ENCODE data around the gene CDK14. TPM values are rescaled to one million over a fixed set of nuclear protein-coding genes. Genes with fewer than 3 reads are reported as not detected.

CDK14 gene
- polyA plus RNA-seq, 3 donors: 1.7 to 2.5 (median 2.1) TPM

DNA sequence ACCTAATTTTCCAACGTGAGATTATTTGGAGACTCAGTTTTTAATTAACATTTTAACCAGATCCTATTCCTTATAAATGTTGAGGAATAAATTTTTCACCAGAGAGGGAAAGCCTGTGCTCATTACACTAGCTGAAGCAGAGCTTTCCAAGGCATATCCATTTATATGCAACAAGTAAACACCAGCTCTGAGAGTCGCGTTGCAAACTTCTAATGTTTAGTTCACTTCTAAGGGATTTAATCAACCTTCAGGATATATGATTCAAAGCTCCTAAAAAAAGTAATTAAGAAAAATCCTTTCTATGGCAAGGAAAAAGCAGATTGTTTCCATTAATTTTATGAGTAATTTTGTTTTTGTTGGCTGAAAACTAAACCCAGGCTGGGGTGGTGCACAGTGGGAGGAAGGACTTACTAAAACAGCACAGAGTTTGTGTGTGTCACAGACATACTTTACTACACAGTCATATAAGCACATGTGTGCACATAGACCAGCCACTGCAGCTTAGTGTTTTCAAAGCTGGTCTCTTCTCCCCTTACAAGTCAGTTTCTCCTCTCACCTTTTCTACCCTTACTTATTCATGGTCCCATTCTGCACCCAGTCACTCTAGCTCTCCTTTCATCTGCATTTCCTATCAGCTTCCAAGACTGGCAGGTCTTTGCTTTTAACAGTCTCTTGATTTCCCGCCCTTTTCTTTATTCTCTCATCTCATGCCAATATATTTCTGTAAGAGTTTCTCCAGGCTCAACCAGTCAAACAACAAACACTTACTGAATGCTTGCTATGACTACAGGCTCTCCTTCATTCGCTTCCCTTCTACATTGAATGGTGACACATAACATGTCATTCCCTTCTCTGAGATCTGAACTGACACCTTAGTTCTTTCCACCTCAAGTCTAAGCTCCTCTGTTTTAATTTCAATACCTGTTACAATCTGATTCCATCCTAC is 587.0 kb downstream of the CDK14 start:
- H2AFZ ChIP-seq (ENCODE audit: insufficient read depth, low read depth, low read length, poor library complexity, severe bottlenecking): no peak overlapping the region
- H3K27me3 ChIP-seq (ENCODE audit: control insufficient read depth in 2 of 2, insufficient read depth in 2 of 2, low read length in 2 of 2): no peaks in the 10 kb centered on the region
- Mint-ChIP-seq H3K36me3 (no peaks in the 10 kb centered on the region), H3K9me3 (peaks cover 0 to 4% (median 1%) of the 10 kb centered on the region in 7 donors), H3K27me3 (ENCODE audit: low read depth in 3 of 3) (peaks cover 0 to 2% (median 0%) of the 10 kb centered on the region in 3 donors), H3K4me1 (peaks cover 28% of the 10 kb centered on the region), H3K27ac (no peak overlapping the region), H3K4me3 (no peak overlapping the region)
- no peaks in the 10 kb centered on the region for H4K20me1 ChIP-seq (ENCODE audit: insufficient read depth, low read length)
- no peak overlapping the region for H3K9ac ChIP-seq (ENCODE audit: insufficient read depth, low read length, poor library complexity, severe bottlenecking)
- no peak overlapping the region for H3K4me2 ChIP-seq (replicated peaks; ENCODE audit: extremely low read depth, low read length, poor library complexity, severe bottlenecking)
- H3K9me3 ChIP-seq (replicated peaks in 1 of 2; ENCODE audit: control insufficient read depth in 1 of 2, insufficient read depth in 1 of 2, low read length in 2 of 2): no peaks in the 10 kb centered on the region
- intact Hi-C loops (cut with micrococcal nuclease): no loop called here
- H3K36me3 ChIP-seq (replicated peaks in 1 of 2; ENCODE audit: control insufficient read depth in 1 of 2, insufficient read depth in 2 of 2, low read length in 2 of 2): no peaks in the 10 kb centered on the region
- H3K79me2 ChIP-seq (ENCODE audit: insufficient read depth, low read length): no peaks in the 10 kb centered on the region
- TF ChIP-seq, protein P1, sequence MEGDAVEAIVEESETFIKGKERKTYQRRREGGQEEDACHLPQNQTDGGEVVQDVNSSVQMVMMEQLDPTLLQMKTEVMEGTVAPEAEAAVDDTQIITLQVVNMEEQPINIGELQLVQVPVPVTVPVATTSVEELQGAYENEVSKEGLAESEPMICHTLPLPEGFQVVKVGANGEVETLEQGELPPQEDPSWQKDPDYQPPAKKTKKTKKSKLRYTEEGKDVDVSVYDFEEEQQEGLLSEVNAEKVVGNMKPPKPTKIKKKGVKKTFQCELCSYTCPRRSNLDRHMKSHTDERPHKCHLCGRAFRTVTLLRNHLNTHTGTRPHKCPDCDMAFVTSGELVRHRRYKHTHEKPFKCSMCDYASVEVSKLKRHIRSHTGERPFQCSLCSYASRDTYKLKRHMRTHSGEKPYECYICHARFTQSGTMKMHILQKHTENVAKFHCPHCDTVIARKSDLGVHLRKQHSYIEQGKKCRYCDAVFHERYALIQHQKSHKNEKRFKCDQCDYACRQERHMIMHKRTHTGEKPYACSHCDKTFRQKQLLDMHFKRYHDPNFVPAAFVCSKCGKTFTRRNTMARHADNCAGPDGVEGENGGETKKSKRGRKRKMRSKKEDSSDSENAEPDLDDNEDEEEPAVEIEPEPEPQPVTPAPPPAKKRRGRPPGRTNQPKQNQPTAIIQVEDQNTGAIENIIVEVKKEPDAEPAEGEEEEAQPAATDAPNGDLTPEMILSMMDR (IDR thresholded peaks at IDR 0.05): no peak
- peaks cover 7 to 13% of the 10 kb centered on the region in 2 donors for H3K4me1 ChIP-seq (ENCODE audit: control insufficient read depth in 1 of 2, insufficient read depth in 2 of 2, low read length in 2 of 2)
- H3K27ac ChIP-seq (ENCODE audit: low read depth in 1 of 2, low read length in 2 of 2): no peak overlapping the region
- H3K4me3 ChIP-seq (replicated peaks in 1 of 3; ENCODE audit: low read depth in 2 of 3, low read length in 3 of 3): no peak overlapping the region
- DNase-seq: no peak
- 95% methylated on average over 2 of the region's 5 CpGs for WGBS (ENCODE audit: insufficient coverage)

DNA sequence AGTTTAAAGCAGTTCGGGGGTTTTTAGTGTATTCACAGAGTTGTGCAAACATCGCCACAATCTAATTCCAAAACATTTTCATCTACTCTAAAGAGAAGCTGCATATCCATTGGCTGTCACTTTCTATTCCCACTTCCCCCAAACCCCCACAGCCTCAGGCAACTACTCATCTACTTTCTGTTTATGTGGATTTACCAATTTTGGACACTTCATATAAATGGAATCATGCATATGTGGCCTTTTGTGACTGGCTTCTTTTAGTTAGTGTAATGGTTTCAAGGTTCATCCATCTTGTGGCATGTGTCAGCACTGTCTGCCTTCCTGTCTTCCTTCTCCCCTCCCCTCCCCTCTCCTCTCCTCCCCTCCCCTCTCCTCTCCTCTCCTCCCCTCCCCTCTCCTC is 589.6 kb downstream of the CDK14 start:
- Histone ChIP-seq H3K4me2 (replicated peaks; ENCODE audit: extremely low read depth, low read length, poor library complexity, severe bottlenecking) (no peak overlapping the region), H3K9ac (ENCODE audit: insufficient read depth, low read length, poor library complexity, severe bottlenecking) (no peak overlapping the region), H2AFZ (ENCODE audit: insufficient read depth, low read depth, low read length, poor library complexity, severe bottlenecking) (no peak overlapping the region), H3K9me3 (replicated peaks in 1 of 2; ENCODE audit: control insufficient read depth in 1 of 2, insufficient read depth in 1 of 2, low read length in 2 of 2) (no peaks in the 10 kb centered on the region), H4K20me1 (ENCODE audit: insufficient read depth, low read length) (no peaks in the 10 kb centered on the region), H3K4me1 (ENCODE audit: control insufficient read depth in 1 of 2, insufficient read depth in 2 of 2, low read length in 2 of 2) (peaks cover 0 to 5% of the 10 kb centered on the region in 2 donors), H3K27ac (ENCODE audit: low read depth in 1 of 2, low read length in 2 of 2) (no peak overlapping the region), H3K79me2 (ENCODE audit: insufficient read depth, low read length) (no peaks in the 10 kb centered on the region), H3K4me3 (replicated peaks in 1 of 3; ENCODE audit: low read depth in 2 of 3, low read length in 3 of 3) (no peak overlapping the region), H3K36me3 (replicated peaks in 1 of 2; ENCODE audit: control insufficient read depth in 1 of 2, insufficient read depth in 2 of 2, low read length in 2 of 2) (no peaks in the 10 kb centered on the region), H3K27me3 (ENCODE audit: control insufficient read depth in 2 of 2, insufficient read depth in 2 of 2, low read length in 2 of 2) (no peaks in the 10 kb centered on the region)
- H3K4me3 Mint-ChIP-seq: no peak overlapping the region
- H3K4me1 Mint-ChIP-seq: peaks cover 19% of the 10 kb centered on the region
- intact Hi-C loops (cut with micrococcal nuclease): no loop called here
- H3K27ac Mint-ChIP-seq: no peak overlapping the region
- WGBS (ENCODE audit: insufficient coverage): no CpG with 5 or more reads among the region's 2 CpGs
- H3K27me3 Mint-ChIP-seq (ENCODE audit: low read depth in 3 of 3): no peaks in the 10 kb centered on the region
- peaks cover 0 to 3% (median 0%) of the 10 kb centered on the region in 7 donors for H3K9me3 Mint-ChIP-seq
- DNase-seq: no peak
- H3K36me3 Mint-ChIP-seq: no peaks in the 10 kb centered on the region
- TF ChIP-seq, protein P1 (IDR thresholded peaks at IDR 0.05): no peak
